ENCODE data around the gene ETV7. TPM values are rescaled to one million over a fixed set of nuclear protein-coding genes. Genes with fewer than 3 reads are reported as not detected.
A peak's percentile ranks its signal among the peaks of the same experiment; 100 is the strongest.

Gene ETV7
- total RNA-seq, 1 experiment from 2014 or later: 0.58 TPM

- TF ChIP-seq EZH2 (IDR thresholded peaks at IDR 0.05; ENCODE audit: borderline replicate concordance, low read depth, low read length, poor library complexity, severe bottlenecking): no peak
- Histone ChIP-seq H3K27me3 (replicated peaks; ENCODE audit: insufficient read depth, low read depth, low read length, poor library complexity) (no peaks in the 10 kb centered on the region), H3K9me3 (ENCODE audit: low read depth, low read length, poor library complexity, severe bottlenecking) (no peaks in the 10 kb centered on the region), H3K4me3 (ENCODE audit: low read depth, low read length, poor library complexity, severe bottlenecking) (no peak overlapping the region), H3K4me1 (ENCODE audit: insufficient read depth, low read length, poor library complexity, severe bottlenecking) (no peaks in the 10 kb centered on the region), H3K27ac (ENCODE audit: low read depth, low read length, poor library complexity, severe bottlenecking) (no peak overlapping the region), H3K36me3 (ENCODE audit: insufficient read depth, low read length, poor library complexity, severe bottlenecking) (no peaks in the 10 kb centered on the region)
- POLR2A ChIA-PET (ENCODE audit: low non-redundant PET): no interaction called here
- no peak for DNase-seq (ENCODE audit: low spot score)
- intact Hi-C loops (cut with micrococcal nuclease; ENCODE audit: unreplicated experiment): no loop called here
- CTCF ChIA-PET: no interaction called here
- no TSS peak for BruUV-seq (replicated peaks)
These were observed 15.4 kb downstream of the ETV7 start for GRCh38 chr6:36372088-36372487.

GRCh38 chr6:36371211-36371610, 16.3 kb downstream of the ETV7 start:
- BruUV-seq (replicated peaks): no TSS peak
- no peaks in the 10 kb centered on the region for H3K9me3 ChIP-seq (ENCODE audit: low read depth, low read length, poor library complexity, severe bottlenecking)
- DNase-seq (ENCODE audit: low spot score): no peak
- no peak overlapping the region for H3K4me3 ChIP-seq (ENCODE audit: low read depth, low read length, poor library complexity, severe bottlenecking)
- TF ChIP-seq EZH2 (IDR thresholded peaks at IDR 0.05; ENCODE audit: borderline replicate concordance, low read depth, low read length, poor library complexity, severe bottlenecking): no peak
- no peak for TF ChIP-seq CTCF (conservative IDR thresholded peaks at IDR 0.05; ENCODE audit: low read depth, low read length)
- no peaks in the 10 kb centered on the region for H3K27me3 ChIP-seq (replicated peaks; ENCODE audit: insufficient read depth, low read depth, low read length, poor library complexity)
- ChIA-PET CTCF (no interaction called here), POLR2A (ENCODE audit: low non-redundant PET) (no interaction called here)
- no peaks in the 10 kb centered on the region for H3K4me1 ChIP-seq (ENCODE audit: insufficient read depth, low read length, poor library complexity, severe bottlenecking)
- no peaks in the 10 kb centered on the region for H3K36me3 ChIP-seq (ENCODE audit: insufficient read depth, low read length, poor library complexity, severe bottlenecking)
- no peak overlapping the region for H3K27ac ChIP-seq (ENCODE audit: low read depth, low read length, poor library complexity, severe bottlenecking)
- intact Hi-C loops (cut with micrococcal nuclease; ENCODE audit: unreplicated experiment): no loop called here

- BruUV-seq (replicated peaks): no TSS peak
- POLR2A ChIA-PET (ENCODE audit: low non-redundant PET): no interaction called here
- TF ChIP-seq EZH2 (IDR thresholded peaks at IDR 0.05; ENCODE audit: borderline replicate concordance, low read depth, low read length, poor library complexity, severe bottlenecking): no peak
These were observed 16.8 kb downstream of the ETV7 start for GRCh38 chr6:36370638-36371037.

GRCh38 chr6:36368921-36369865, 18.3 kb downstream of the ETV7 start:
- Histone ChIP-seq H3K27ac (ENCODE audit: low read depth, low read length, poor library complexity, severe bottlenecking) (no peak overlapping the region), H3K9me3 (ENCODE audit: low read depth, low read length, poor library complexity, severe bottlenecking) (no peaks in the 10 kb centered on the region), H3K4me3 (ENCODE audit: low read depth, low read length, poor library complexity, severe bottlenecking) (no peak overlapping the region), H3K4me1 (ENCODE audit: insufficient read depth, low read length, poor library complexity, severe bottlenecking) (no peaks in the 10 kb centered on the region), H3K36me3 (ENCODE audit: insufficient read depth, low read length, poor library complexity, severe bottlenecking) (no peaks in the 10 kb centered on the region), H3K27me3 (replicated peaks; ENCODE audit: insufficient read depth, low read depth, low read length, poor library complexity) (no peaks in the 10 kb centered on the region)
- ChIA-PET CTCF (no interaction called here), POLR2A (ENCODE audit: low non-redundant PET) (no interaction called here)
- TF ChIP-seq CTCF (conservative IDR thresholded peaks at IDR 0.05; ENCODE audit: low read depth, low read length) (no peak), EZH2 (IDR thresholded peaks at IDR 0.05; ENCODE audit: borderline replicate concordance, low read depth, low read length, poor library complexity, severe bottlenecking) (no peak)
- intact Hi-C loops (cut with micrococcal nuclease; ENCODE audit: unreplicated experiment): no loop called here
- BruUV-seq (replicated peaks): no TSS peak
- DNase-seq (ENCODE audit: low spot score): peak; percentile 24

More at GRCh38 chr6:36370638-36371037, 16.8 kb downstream of the ETV7 start:
- intact Hi-C loops (cut with micrococcal nuclease; ENCODE audit: unreplicated experiment): no loop called here
- Histone ChIP-seq H3K9me3 (ENCODE audit: low read depth, low read length, poor library complexity, severe bottlenecking) (no peaks in the 10 kb centered on the region), H3K4me3 (ENCODE audit: low read depth, low read length, poor library complexity, severe bottlenecking) (no peak overlapping the region), H3K27ac (ENCODE audit: low read depth, low read length, poor library complexity, severe bottlenecking) (no peak overlapping the region), H3K4me1 (ENCODE audit: insufficient read depth, low read length, poor library complexity, severe bottlenecking) (no peaks in the 10 kb centered on the region), H3K36me3 (ENCODE audit: insufficient read depth, low read length, poor library complexity, severe bottlenecking) (no peaks in the 10 kb centered on the region), H3K27me3 (replicated peaks; ENCODE audit: insufficient read depth, low read depth, low read length, poor library complexity) (no peaks in the 10 kb centered on the region)
- CTCF ChIA-PET: no interaction called here
- DNase-seq (ENCODE audit: low spot score): no peak

Measured in A673 (cell line).